ENCODE data around the gene CHPF.

The CHPF gene

DNA sequence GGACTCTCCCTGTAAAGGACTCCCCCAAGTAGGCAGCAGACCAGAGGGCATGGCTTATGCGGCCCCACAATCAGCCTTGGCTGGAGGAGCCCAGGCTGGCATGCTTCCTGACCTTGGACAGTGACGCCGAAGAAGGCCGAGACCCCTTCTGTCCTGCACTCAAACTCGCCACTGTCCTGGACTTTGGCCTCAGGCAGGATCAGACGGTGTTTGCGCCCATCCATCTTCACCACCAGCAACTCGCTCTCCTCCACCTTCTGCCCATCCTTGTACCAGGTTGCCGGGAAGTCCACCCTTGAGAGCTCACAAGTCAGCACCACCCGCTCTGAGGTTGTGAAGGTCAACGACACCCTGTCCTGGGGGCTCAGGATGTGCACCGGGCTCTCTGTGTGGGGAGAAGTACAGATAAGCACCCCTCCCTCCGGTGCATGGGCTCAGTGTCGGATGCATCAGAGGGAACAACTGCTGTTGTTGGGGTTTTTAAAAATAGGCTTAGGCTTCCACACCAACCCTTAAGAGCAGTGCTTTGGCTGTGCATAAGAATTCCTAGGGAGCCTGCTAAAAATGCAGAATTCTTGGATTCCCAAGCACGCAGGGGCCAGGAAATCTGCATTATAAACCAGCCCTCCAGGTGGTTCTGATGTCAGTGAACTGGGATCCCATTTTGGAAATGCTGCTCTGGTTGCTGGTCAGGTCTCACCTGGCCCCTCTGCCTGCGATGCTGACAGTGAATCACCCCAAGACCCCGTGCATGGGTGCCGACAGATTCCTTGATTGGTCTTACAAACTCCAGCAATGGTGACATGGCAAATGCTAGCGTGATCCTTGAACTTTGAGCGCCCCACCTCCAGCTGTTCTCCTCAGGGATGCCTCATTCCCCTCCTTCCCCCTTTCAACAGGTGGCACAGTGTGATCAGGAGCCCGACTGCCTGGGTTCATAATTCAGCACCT is 21.8 kb upstream of the CHPF start:
- TF ChIP-seq, protein P1, sequence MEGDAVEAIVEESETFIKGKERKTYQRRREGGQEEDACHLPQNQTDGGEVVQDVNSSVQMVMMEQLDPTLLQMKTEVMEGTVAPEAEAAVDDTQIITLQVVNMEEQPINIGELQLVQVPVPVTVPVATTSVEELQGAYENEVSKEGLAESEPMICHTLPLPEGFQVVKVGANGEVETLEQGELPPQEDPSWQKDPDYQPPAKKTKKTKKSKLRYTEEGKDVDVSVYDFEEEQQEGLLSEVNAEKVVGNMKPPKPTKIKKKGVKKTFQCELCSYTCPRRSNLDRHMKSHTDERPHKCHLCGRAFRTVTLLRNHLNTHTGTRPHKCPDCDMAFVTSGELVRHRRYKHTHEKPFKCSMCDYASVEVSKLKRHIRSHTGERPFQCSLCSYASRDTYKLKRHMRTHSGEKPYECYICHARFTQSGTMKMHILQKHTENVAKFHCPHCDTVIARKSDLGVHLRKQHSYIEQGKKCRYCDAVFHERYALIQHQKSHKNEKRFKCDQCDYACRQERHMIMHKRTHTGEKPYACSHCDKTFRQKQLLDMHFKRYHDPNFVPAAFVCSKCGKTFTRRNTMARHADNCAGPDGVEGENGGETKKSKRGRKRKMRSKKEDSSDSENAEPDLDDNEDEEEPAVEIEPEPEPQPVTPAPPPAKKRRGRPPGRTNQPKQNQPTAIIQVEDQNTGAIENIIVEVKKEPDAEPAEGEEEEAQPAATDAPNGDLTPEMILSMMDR (IDR thresholded peaks at IDR 0.05), result no peak

DNA sequence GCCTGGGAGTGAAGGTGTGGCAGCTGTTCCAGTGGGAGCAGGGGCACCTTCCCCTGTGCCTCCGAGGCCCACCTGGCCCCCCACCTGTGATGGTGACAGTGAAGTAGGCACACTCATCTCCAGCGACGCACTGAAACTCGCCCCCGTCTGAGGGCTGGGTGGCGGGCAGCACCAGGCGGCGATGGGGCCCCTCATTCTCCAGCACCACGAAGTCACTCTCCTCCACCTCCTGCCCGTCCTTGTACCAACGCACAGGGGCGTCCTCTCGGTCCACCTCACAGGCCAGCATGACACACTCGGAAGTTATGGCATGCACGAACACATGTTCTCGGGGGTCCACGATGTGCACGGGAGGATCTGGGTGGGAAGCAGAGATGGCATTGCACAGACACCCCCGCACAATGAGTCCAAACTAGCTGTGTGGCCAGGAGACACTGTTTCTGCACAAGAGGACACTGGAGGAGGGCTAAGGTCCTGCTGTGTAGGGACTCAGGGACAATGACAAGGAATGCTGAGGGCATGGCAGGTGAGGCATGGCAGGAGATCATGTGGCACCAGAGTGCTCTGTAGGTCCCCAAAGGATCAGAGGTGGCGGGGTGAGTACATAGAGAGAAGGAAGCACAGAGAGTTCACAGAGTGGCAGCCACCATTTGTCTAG is 19.8 kb upstream of the CHPF start:
- TF ChIP-seq, protein P1 (IDR thresholded peaks at IDR 0.05), result no peak

DNA sequence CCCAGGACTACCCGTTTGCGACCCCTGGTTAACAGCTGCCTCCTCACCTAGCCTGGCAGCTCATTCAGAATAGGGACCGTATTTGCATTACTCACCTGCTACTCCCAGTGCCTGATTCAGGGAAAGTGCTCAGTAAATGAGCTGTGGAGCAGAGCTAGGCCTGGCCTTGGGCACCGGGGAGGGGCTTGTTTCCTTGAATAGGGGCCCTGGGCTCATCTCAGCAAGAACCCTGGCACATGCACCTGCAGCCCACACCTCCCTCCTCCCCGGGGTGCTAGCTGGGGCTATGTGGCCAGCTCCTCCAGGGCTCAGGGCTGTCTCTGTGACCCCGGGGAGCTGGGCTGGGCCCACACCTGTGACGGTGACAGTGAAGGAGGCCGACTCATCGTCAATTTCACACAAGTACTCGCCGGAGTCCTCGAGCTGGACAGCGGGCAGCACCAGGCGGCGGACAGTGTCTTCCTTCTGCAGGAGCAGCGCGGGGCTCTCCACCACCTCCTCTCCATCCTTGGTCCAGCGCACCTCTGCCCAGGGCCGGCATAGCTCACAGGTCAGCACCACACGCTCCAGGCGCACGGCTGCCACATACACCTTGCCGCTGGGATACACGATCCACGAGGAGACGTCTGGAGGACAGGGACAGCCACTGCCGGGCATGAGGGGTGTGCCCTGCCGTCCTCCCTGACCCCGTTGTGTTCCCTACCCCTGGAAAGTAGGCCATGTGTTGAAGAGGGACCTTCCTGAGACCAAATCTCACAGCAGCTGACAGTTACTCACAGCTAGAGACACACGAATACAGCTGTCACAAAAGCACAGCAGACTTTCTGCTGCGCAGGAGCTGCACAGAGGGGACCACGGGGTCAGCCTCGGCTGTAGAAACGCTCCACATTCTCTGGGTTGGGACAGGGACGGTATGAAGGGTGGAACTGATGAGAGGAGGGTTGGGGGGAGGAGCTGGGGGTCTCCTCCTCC is 18.7 kb upstream of the CHPF start:
- TF ChIP-seq, protein P1 (IDR thresholded peaks at IDR 0.05), result no peak

DNA sequence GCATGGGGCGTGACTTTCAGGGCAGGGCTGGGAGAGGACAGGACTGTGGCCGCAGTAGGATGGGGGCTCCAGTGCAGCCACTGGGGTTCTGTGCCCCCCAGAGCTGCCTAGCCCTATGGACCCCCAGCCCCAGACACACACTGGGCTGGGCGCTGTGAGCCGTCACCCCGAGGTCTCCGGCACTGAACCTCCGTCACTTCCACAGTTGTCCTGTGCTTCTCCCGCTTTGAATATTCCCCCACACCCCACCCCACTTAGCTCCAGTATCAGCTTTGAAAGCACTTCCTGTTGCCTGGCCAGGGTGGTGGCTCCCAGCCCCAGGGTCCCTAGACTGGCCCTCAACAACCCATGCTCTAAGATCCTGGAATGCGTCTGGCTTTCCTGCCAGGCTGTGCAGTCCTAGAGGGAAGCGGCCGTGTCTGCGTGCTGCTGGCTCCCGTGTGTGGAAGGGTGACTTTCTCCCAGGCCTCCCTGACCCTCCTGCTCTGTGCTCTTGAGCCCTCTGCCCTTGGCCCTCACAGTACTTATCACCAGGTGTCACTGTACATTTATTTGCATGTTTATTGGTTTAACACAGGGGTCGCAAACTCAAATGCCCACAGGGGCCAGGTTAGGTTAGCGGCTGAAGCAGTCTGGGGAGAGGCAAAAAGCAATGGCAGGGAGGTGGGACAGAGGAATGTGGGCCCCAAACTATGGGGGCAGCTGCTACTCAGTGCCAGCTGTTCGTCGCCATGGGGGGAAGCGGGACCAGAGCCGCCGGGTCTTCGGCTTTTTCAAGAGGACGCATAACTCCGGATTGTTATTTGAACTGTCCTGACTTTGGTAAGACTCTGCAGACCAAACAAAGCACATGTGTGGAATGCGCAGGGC is 17.8 kb upstream of the CHPF start:
- TF ChIP-seq, protein P1 (IDR thresholded peaks at IDR 0.05), result no peak

DNA sequence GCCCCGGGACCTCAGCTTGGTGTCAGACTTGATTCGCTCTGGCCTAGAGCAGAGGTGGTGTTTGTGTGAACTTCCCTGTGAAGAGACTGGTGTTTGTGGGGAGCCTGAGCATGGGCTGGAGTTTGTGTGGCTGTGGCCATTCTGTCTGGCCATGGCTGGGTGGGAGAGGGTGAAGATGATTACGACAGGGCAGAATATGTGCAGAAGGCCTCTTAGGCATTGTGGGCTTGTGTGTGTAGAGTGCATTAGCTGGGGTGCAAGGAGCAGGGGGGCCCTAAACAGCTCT is 17.2 kb upstream of the CHPF start:
- TF ChIP-seq, protein P1 (IDR thresholded peaks at IDR 0.05), result no peak

DNA sequence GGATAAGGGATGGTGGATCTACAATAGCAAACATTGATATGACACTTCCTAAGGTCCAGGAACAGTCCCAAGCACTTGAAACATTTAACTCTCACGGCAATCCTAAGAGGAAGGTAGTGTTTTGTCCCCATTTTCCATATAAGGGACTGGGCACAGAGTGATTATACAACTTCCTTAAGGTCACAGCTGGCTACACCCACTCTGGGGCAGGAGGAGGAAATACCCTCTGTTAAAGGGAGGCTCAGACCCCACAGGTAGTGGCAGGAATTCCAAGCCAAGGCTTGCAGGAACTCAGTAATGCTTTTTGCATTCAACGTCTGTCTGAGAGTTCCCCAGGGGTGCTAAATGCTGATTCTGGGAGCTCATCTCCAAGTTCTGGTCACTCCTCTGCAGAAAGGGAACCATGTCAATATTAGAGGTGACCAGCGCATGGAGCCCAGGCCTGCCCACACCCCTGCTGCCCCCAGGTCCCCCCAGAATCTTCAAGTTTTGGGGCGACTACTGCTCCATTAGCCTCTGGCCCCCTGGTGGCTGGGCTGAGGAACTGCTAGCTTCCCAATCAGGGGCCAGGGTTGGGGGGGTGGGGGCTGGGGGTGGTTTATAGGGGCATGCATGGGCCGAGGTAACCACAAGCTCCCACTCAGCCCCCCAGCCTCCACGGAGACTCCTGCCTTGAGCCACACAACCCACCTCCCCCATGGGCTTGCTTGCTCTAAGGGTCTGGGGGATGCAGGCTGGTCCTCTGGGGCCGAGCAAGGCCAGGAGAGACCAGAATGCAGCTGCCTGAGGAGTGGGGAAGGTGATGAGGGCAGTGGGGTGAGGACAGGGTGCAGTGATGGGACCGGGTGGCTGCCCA is 16.7 kb upstream of the CHPF start:
- TF ChIP-seq, protein P1 (IDR thresholded peaks at IDR 0.05), result peak; percentile 84

All from LNCAP (cell line).